Mesendoderm (in vitro differentiated cells): ENCODE data around the gene SPTB.

Source experiments
- DNase-seq: peaks from one replicate; pipeline ENCODE4 v3.0.0; 2013
- H2AK5ac ChIP-seq: 2 replicates; pipeline ENCODE4 v1.6.1; 2013; ENCODE audit warnings: low read length, inconsistent platforms
- H2BK120ac ChIP-seq: 2 replicates; pipeline ENCODE4 v1.6.1; 2013; ENCODE audit warnings: low read depth, mild to moderate bottlenecking, low read length, moderate library complexity, mixed read lengths
- H2BK15ac ChIP-seq: replicated peaks from 2 replicates; pipeline ENCODE4 v1.6.1; 2013; ENCODE audit warnings: low read depth, mild to moderate bottlenecking, moderate library complexity
- H2BK5ac ChIP-seq: 2 replicates; pipeline ENCODE4 v1.6.1; 2013; ENCODE audit warnings: low read length, inconsistent platforms
- H3K18ac ChIP-seq: 2 replicates; pipeline ENCODE4 v1.6.1; 2013; ENCODE audit warnings: mild to moderate bottlenecking, low read length, mixed read lengths
- H3K23ac ChIP-seq: one replicate; pipeline ENCODE4 v1.6.1; 2013; ENCODE audit warnings: low read length
- H3K27ac ChIP-seq: 2 replicates; pipeline ENCODE4 v1.5.1; 2013; ENCODE audit warnings: low read depth, mild to moderate bottlenecking, inconsistent platforms, low read length, moderate library complexity
- H3K27me3 ChIP-seq: 2 replicates; pipeline ENCODE4 v1.6.1; 2013; ENCODE audit warnings: low read length, control low read depth, mild to moderate bottlenecking, inconsistent platforms; ENCODE audit not compliant: insufficient read depth, poor library complexity
- H3K36me3 ChIP-seq: 2 replicates; pipeline ENCODE4 v1.6.1; 2013; ENCODE audit warnings: low read length, inconsistent platforms; ENCODE audit not compliant: control insufficient read depth, insufficient read depth
- H3K4ac ChIP-seq: one replicate; pipeline ENCODE4 v1.6.1; 2013; ENCODE audit warnings: low read depth, mild to moderate bottlenecking, low read length, moderate library complexity
- H3K4me1 ChIP-seq: 2 replicates; pipeline ENCODE4 v1.6.1; 2013; ENCODE audit warnings: low read depth, low read length, inconsistent platforms; ENCODE audit not compliant: control insufficient read depth
- H3K4me2 ChIP-seq: 2 replicates; pipeline ENCODE4 v1.6.1; 2013; ENCODE audit warnings: low read length
- H3K4me3 ChIP-seq: 2 replicates; pipeline ENCODE4 v1.5.1; 2013; ENCODE audit warnings: mild to moderate bottlenecking, low read length
- H3K56ac ChIP-seq: one replicate; pipeline ENCODE4 v1.6.1; 2013; ENCODE audit warnings: low read length
- H3K79me1 ChIP-seq: 2 replicates; pipeline ENCODE4 v1.6.1; 2013; ENCODE audit warnings: low read length, inconsistent platforms
- H3K79me2 ChIP-seq: 2 replicates; pipeline ENCODE4 v1.6.1; 2013; ENCODE audit warnings: mild to moderate bottlenecking, low read length; ENCODE audit not compliant: control insufficient read depth, insufficient read depth
- H3K9ac ChIP-seq: 2 replicates; pipeline ENCODE4 v1.6.1; 2013; ENCODE audit warnings: low read length, inconsistent platforms
- H4K5ac ChIP-seq: one replicate; pipeline ENCODE4 v1.6.1; 2013; ENCODE audit warnings: low read length
- H4K8ac ChIP-seq: one replicate; pipeline ENCODE4 v1.6.1; 2013; ENCODE audit warnings: low read depth, mild to moderate bottlenecking, control low read depth, low read length, moderate library complexity
- WGBS: extraction: QIAGEN DNeasy Blood & Tissue Kit; methylation state at CpG from one replicate; pipeline ENCODE4 v1.1.7; 2013; ENCODE audit warnings: low lambda C conversion rate, missing lambda C conversion rate; ENCODE audit not compliant: insufficient coverage; ENCODE audit errors: extremely low coverage; 5-methylcytosine and 5-hydroxymethylcytosine counted together

SPTB gene

GRCh38 chr14:64841772-64842750 lies 37.6 kb downstream of the SPTB start:
- DNase-seq: peak; percentile 67
- H3K79me2 ChIP-seq: no peaks in the 10 kb centered on the region
- no peak overlapping the region for H4K8ac ChIP-seq
- no CpG with 5 or more reads among the region's 18 CpGs for WGBS
- H2BK120ac ChIP-seq: no peak overlapping the region
- no peak overlapping the region for H2AK5ac ChIP-seq
- H3K36me3 ChIP-seq: no peaks in the 10 kb centered on the region
- H3K4ac ChIP-seq: no peak overlapping the region
- H3K27me3 ChIP-seq: no peaks in the 10 kb centered on the region
- H2BK15ac ChIP-seq: no peak overlapping the region
- no peak overlapping the region for H3K4me3 ChIP-seq
- H3K18ac ChIP-seq: no peak overlapping the region
- H3K27ac ChIP-seq: no peak overlapping the region
- no peak overlapping the region for H3K4me2 ChIP-seq
- H3K56ac ChIP-seq: no peak overlapping the region
- H4K5ac ChIP-seq: no peak overlapping the region
- H3K4me1 ChIP-seq: peaks cover 3% of the 10 kb centered on the region
- H2BK5ac ChIP-seq: no peak overlapping the region
- no peak overlapping the region for H3K9ac ChIP-seq
- H3K79me1 ChIP-seq: no peaks in the 10 kb centered on the region
- H3K23ac ChIP-seq: no peak overlapping the region

GRCh38 chr14:64841121-64841651 lies 38.5 kb downstream of the SPTB start:
- no peak overlapping the region for H3K27ac ChIP-seq
- no peaks in the 10 kb centered on the region for H3K79me2 ChIP-seq

DNA sequence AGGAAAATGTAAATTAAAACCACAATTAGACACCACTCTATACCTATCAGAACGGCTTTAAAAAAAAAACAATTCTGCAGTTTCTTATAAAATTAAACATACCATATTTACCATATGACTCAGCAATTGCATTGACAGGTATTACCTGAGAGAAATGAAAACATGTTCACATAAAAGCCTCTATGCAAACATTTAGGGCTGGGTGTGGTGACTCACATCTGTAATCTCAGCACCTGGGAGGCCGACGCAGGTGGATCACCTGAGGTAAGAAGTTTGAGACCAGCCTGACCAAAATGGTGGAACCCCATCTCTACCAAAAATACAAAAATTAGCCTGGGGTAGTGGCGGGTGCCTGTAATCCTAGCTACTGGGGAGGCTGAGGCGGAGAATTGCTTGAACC lies 41.1 kb downstream of the SPTB start:
- Histone ChIP-seq H3K18ac (no peak overlapping the region), H2AK5ac (no peak overlapping the region), H3K27ac (no peak overlapping the region), H2BK120ac (no peak overlapping the region), H3K4me1 (peaks cover 3% of the 10 kb centered on the region), H4K5ac (no peak overlapping the region), H3K79me1 (no peaks in the 10 kb centered on the region), H3K4me3 (no peak overlapping the region), H2BK15ac (no peak overlapping the region), H3K79me2 (no peaks in the 10 kb centered on the region), H3K23ac (no peak overlapping the region), H3K27me3 (no peaks in the 10 kb centered on the region), H3K4me2 (no peak overlapping the region), H4K8ac (no peak overlapping the region), H2BK5ac (no peak overlapping the region), H3K9ac (no peak overlapping the region), H3K56ac (no peak overlapping the region), H3K4ac (no peak overlapping the region), H3K36me3 (no peaks in the 10 kb centered on the region)
- WGBS: no CpG with 5 or more reads among the region's 5 CpGs
- DNase-seq: no peak

More at GRCh38 chr14:64841121-64841651, 38.5 kb downstream of the SPTB start:
- Histone ChIP-seq H3K9ac (no peak overlapping the region), H4K8ac (no peak overlapping the region), H3K27me3 (no peaks in the 10 kb centered on the region), H3K4me1 (peaks cover 3% of the 10 kb centered on the region), H3K79me1 (no peaks in the 10 kb centered on the region), H3K23ac (no peak overlapping the region), H4K5ac (no peak overlapping the region), H3K4ac (no peak overlapping the region), H3K4me2 (no peak overlapping the region), H2BK5ac (no peak overlapping the region), H2AK5ac (no peak overlapping the region), H3K18ac (no peak overlapping the region), H2BK15ac (no peak overlapping the region), H2BK120ac (no peak overlapping the region), H3K56ac (no peak overlapping the region), H3K36me3 (no peaks in the 10 kb centered on the region), H3K4me3 (no peak overlapping the region)
- WGBS: no CpG with 5 or more reads among the region's 6 CpGs
- peak; percentile 94 for DNase-seq

GRCh38 chr14:64835431-64835830 lies 44.3 kb downstream of the SPTB start:
- WGBS: no CpG with 5 or more reads among the region's 5 CpGs
- H3K79me2 ChIP-seq: no peaks in the 10 kb centered on the region
- DNase-seq: no peak
- no peak overlapping the region for H2BK15ac ChIP-seq
- H3K18ac ChIP-seq: no peak overlapping the region
- H2BK120ac ChIP-seq: no peak overlapping the region
- no peak overlapping the region for H3K4me3 ChIP-seq
- no peak overlapping the region for H4K5ac ChIP-seq
- no peak overlapping the region for H3K56ac ChIP-seq
- H4K8ac ChIP-seq: no peak overlapping the region
- H3K79me1 ChIP-seq: no peaks in the 10 kb centered on the region
- no peaks in the 10 kb centered on the region for H3K36me3 ChIP-seq
- no peak overlapping the region for H3K27ac ChIP-seq
- no peaks in the 10 kb centered on the region for H3K4me1 ChIP-seq
- no peak overlapping the region for H3K23ac ChIP-seq
- H3K9ac ChIP-seq: no peak overlapping the region
- no peak overlapping the region for H2AK5ac ChIP-seq
- no peak overlapping the region for H3K4ac ChIP-seq
- no peak overlapping the region for H2BK5ac ChIP-seq
- H3K4me2 ChIP-seq: no peak overlapping the region
- no peaks in the 10 kb centered on the region for H3K27me3 ChIP-seq

- no peaks in the 10 kb centered on the region for H3K27me3 ChIP-seq
- no peak overlapping the region for H3K4me2 ChIP-seq
- H3K18ac ChIP-seq: no peak overlapping the region
- no peaks in the 10 kb centered on the region for H3K79me2 ChIP-seq
- H2BK15ac ChIP-seq: no peak overlapping the region
- no peak overlapping the region for H3K4me3 ChIP-seq
- H2BK120ac ChIP-seq: no peak overlapping the region
- H3K9ac ChIP-seq: no peak overlapping the region
- no peak overlapping the region for H3K27ac ChIP-seq
- H4K5ac ChIP-seq: no peak overlapping the region
- H3K36me3 ChIP-seq: no peaks in the 10 kb centered on the region
- no peak overlapping the region for H3K4ac ChIP-seq
- no peak overlapping the region for H3K23ac ChIP-seq
- DNase-seq: no peak
- no peak overlapping the region for H2BK5ac ChIP-seq
- no peaks in the 10 kb centered on the region for H3K79me1 ChIP-seq
- no peak overlapping the region for H4K8ac ChIP-seq
- H2AK5ac ChIP-seq: no peak overlapping the region
- WGBS: no CpG with 5 or more reads among the region's 3 CpGs
- H3K56ac ChIP-seq: no peak overlapping the region
- H3K4me1 ChIP-seq: no peaks in the 10 kb centered on the region
Observed at GRCh38 chr14:64834965-64835364, 44.7 kb downstream of the SPTB start.
